Measurements from ENCODE around the gene CYB561D1. TPM values are rescaled to one million over a fixed set of nuclear protein-coding genes. Genes with fewer than 3 reads are reported as not detected.
A peak's percentile ranks its signal among the peaks of the same experiment; 100 is the strongest.

The CYB561D1 gene
- total and polyA plus RNA-seq, 9 of the 15 experiments (the other 6 are each of a cell fraction or from before 2014, with no cell fraction given): 0.71 to 7.2 (median 3.5) TPM

DNA sequence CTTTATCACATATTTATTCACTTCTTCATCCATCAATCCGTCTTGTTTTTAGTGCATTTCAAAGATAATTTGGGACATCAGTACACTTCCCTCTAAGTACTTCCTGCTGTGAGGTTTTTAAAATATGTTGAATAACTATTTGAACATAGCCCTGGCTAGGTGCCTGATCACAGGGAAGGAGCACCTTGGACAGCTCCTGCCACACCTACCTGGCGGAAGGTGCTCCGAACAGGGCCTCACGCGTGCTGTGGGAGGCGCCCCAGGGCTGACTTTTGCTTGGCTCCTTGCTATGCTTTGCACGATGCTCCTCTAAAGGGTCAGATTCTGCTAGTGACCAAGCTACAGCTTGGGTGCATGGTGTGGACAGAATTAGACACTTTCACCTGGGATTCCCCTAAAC lies 15.1 kb upstream of the CYB561D1 start (continued):
- TF ChIP-seq, protein P1, sequence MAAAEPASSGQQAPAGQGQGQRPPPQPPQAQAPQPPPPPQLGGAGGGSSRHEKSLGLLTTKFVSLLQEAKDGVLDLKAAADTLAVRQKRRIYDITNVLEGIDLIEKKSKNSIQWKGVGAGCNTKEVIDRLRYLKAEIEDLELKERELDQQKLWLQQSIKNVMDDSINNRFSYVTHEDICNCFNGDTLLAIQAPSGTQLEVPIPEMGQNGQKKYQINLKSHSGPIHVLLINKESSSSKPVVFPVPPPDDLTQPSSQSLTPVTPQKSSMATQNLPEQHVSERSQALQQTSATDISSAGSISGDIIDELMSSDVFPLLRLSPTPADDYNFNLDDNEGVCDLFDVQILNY (CRISPR knock-in tag; IDR thresholded peaks at IDR 0.05): peak; percentile 20; the same call in 1 of the 2 replicates
- TF ChIP-seq, protein P2, sequence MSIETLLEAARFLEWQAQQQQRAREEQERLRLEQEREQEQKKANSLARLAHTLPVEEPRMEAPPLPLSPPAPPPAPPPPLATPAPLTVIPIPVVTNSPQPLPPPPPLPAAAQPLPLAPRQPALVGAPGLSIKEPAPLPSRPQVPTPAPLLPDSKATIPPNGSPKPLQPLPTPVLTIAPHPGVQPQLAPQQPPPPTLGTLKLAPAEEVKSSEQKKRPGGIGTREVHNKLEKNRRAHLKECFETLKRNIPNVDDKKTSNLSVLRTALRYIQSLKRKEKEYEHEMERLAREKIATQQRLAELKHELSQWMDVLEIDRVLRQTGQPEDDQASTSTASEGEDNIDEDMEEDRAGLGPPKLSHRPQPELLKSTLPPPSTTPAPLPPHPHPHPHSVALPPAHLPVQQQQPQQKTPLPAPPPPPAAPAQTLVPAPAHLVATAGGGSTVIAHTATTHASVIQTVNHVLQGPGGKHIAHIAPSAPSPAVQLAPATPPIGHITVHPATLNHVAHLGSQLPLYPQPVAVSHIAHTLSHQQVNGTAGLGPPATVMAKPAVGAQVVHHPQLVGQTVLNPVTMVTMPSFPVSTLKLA (conservative IDR thresholded peaks at IDR 0.05): peak in 1 of 2 experiments; percentile 72; a peak in 2 of 4 replicates
- TF ChIP-seq TEAD2 (tag; IDR thresholded peaks at IDR 0.05) (0 out of 2 replicates have a peak, but pooled peaks have one; percentile 20), ZNF224 (CRISPR knock-in tag; IDR thresholded peaks at IDR 0.05) (0 out of 2 replicates have a peak, but pooled peaks have one; percentile 63), SAP30 (IDR thresholded peaks at IDR 0.05; ENCODE audit: borderline replicate concordance, insufficient read depth, low read depth, low read length, poor library complexity, severe bottlenecking) (peak; percentile 50), CREM (IDR thresholded peaks at IDR 0.05; ENCODE audit: low read depth) (0 out of 2 replicates have a peak, but pooled peaks have one; percentile 40), MIER1 (IDR thresholded peaks at IDR 0.05; ENCODE audit: low read depth) (peak; percentile 95), YY1 (IDR thresholded peaks at IDR 0.05; ENCODE audit: borderline replicate concordance in 1 of 3, control insufficient read depth in 1 of 3, extremely low read depth in 1 of 3, insufficient read depth in 3 of 3, insufficient read length in 1 of 3, insufficient replicate concordance in 2 of 3, low read depth in 1 of 3, low read length in 2 of 3) (no peak), SIN3A (IDR thresholded peaks at IDR 0.05; ENCODE audit: borderline replicate concordance in 2 of 2, control insufficient read depth in 1 of 2, low read depth in 2 of 2, low read length in 2 of 2) (peak; percentile 84 to 95; a peak in 2 of 4 replicates), GABPB1 (CRISPR knock-in tag; IDR thresholded peaks at IDR 0.05) (0 out of 2 replicates have a peak, but pooled peaks have one; percentile 26), ERF (CRISPR knock-in tag; IDR thresholded peaks at IDR 0.05) (no peak), CXXC5 (CRISPR knock-in tag; IDR thresholded peaks at IDR 0.05) (peak; percentile 45; the same call in 1 of the 2 replicates), ZNF143 (CRISPR knock-in tag; IDR thresholded peaks at IDR 0.05) (0 out of 2 replicates have a peak, but pooled peaks have one; percentile 24), RBFOX2 (IDR thresholded peaks at IDR 0.05; ENCODE audit: low read depth, low read length) (no peak), EHMT2 (IDR thresholded peaks at IDR 0.05) (peak; percentile 96)
- TF ChIP-seq, protein P3, sequence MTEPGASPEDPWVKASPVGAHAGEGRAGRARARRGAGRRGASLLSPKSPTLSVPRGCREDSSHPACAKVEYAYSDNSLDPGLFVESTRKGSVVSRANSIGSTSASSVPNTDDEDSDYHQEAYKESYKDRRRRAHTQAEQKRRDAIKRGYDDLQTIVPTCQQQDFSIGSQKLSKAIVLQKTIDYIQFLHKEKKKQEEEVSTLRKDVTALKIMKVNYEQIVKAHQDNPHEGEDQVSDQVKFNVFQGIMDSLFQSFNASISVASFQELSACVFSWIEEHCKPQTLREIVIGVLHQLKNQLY (CRISPR knock-in tag; conservative IDR thresholded peaks at IDR 0.05): 0 out of 4 replicates have a peak, but pooled peaks of 1 of the 2 experiments have one; percentile 38
- TF ChIP-seq, protein P4, sequence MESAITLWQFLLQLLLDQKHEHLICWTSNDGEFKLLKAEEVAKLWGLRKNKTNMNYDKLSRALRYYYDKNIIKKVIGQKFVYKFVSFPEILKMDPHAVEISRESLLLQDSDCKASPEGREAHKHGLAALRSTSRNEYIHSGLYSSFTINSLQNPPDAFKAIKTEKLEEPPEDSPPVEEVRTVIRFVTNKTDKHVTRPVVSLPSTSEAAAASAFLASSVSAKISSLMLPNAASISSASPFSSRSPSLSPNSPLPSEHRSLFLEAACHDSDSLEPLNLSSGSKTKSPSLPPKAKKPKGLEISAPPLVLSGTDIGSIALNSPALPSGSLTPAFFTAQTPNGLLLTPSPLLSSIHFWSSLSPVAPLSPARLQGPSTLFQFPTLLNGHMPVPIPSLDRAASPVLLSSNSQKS (CRISPR knock-in tag; IDR thresholded peaks at IDR 0.05): no peak
- TF ChIP-seq, protein P5, sequence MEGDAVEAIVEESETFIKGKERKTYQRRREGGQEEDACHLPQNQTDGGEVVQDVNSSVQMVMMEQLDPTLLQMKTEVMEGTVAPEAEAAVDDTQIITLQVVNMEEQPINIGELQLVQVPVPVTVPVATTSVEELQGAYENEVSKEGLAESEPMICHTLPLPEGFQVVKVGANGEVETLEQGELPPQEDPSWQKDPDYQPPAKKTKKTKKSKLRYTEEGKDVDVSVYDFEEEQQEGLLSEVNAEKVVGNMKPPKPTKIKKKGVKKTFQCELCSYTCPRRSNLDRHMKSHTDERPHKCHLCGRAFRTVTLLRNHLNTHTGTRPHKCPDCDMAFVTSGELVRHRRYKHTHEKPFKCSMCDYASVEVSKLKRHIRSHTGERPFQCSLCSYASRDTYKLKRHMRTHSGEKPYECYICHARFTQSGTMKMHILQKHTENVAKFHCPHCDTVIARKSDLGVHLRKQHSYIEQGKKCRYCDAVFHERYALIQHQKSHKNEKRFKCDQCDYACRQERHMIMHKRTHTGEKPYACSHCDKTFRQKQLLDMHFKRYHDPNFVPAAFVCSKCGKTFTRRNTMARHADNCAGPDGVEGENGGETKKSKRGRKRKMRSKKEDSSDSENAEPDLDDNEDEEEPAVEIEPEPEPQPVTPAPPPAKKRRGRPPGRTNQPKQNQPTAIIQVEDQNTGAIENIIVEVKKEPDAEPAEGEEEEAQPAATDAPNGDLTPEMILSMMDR (IDR thresholded peaks at IDR 0.05 in 2 of 3, conservative IDR thresholded peaks at IDR 0.05 in 1 of 3; ENCODE audit: insufficient read depth in 2 of 3, low read depth in 1 of 3, low read length in 3 of 3): peak; percentile 24 to 48 (median 28); a peak in 3 of 6 replicates

All from K562 (cell line).